DND-41 (cell line): ENCODE measurements around the gene FZD4.

Source experiments
- ATAC-seq: fragments of 200-7000 bp; cut with Tn5 transposase; 3 replicates; pipeline ENCODE4 v1.9.1; 2021; ENCODE audit warnings: low read depth; ENCODE audit not compliant: insufficient read depth
- DNase-seq: peaks from one replicate; pipeline ENCODE4 v3.0.0-alpha.2; 2020
- H2AFZ ChIP-seq: 2 replicates; pipeline ENCODE4 v1.6.0; 2012; ENCODE audit warnings: low read depth, low read length
- H3K27ac ChIP-seq: 2 replicates; pipeline ENCODE4 v1.5.1; 2012; ENCODE audit warnings: low read length, inconsistent platforms
- H3K27me3 ChIP-seq: fragments of 200-600 bp; sonication (generic); 2 replicates; pipeline ENCODE4 v1.6.0; 2012; ENCODE audit warnings: low read length, mild to moderate bottlenecking, inconsistent platforms; ENCODE audit not compliant: insufficient read depth, poor library complexity
- H3K36me3 ChIP-seq: 2 replicates; pipeline ENCODE4 v1.5.1; 2012; ENCODE audit warnings: low read length, inconsistent platforms; ENCODE audit not compliant: insufficient read depth
- H3K4me1 ChIP-seq: 2 replicates; pipeline ENCODE4 v1.5.1; 2012; ENCODE audit warnings: mild to moderate bottlenecking, low read length; ENCODE audit not compliant: insufficient read depth
- H3K4me2 ChIP-seq: 2 replicates; pipeline ENCODE4 v1.6.0; 2012; ENCODE audit warnings: mild to moderate bottlenecking, moderate library complexity, low read length, inconsistent platforms; ENCODE audit not compliant: insufficient read depth
- H3K4me3 ChIP-seq, 2 experiments: fragments of 200-600 bp in 1 of 2; shearing (Covaris generic) in 1 of 2; 2 replicates each; pipeline ENCODE4 v1.5.1; 2012 to 2016; ENCODE audit warnings: inconsistent platforms in 2 of 2, low read length in 2 of 2, mild to moderate bottlenecking in 2 of 2, low read depth in 1 of 2, moderate library complexity in 1 of 2
- H3K79me2 ChIP-seq: 2 replicates; pipeline ENCODE4 v1.6.0; 2012; ENCODE audit warnings: low read length, inconsistent platforms; ENCODE audit not compliant: insufficient read depth
- H3K9ac ChIP-seq: 2 replicates; pipeline ENCODE4 v1.6.0; 2012; ENCODE audit warnings: low read depth, mild to moderate bottlenecking, inconsistent platforms, low read length, moderate library complexity
- H3K9me3 ChIP-seq: 2 replicates; pipeline ENCODE4 v1.5.1; 2012; ENCODE audit warnings: low read length, moderate library complexity, mild to moderate bottlenecking, inconsistent platforms; ENCODE audit not compliant: insufficient read depth, severe bottlenecking
- H4K20me1 ChIP-seq: 2 replicates; pipeline ENCODE4 v1.6.0; 2012; ENCODE audit warnings: low read length; ENCODE audit not compliant: insufficient read depth
- EZH2 ChIP-seq: IDR thresholded peaks from 3 replicates; pipeline ENCODE4 v1.6.1; 2012; ENCODE audit warnings: borderline replicate concordance, low read depth, mild to moderate bottlenecking, moderate library complexity, low read length, inconsistent platforms; ENCODE audit not compliant: severe bottlenecking
- TF ChIP-seq, protein P1 (sequence below): IDR thresholded peaks from 2 replicates; pipeline ENCODE4 v1.5.1; 2012; ENCODE audit warnings: borderline replicate concordance, low read length, moderate library complexity, mild to moderate bottlenecking; ENCODE audit not compliant: poor library complexity, severe bottlenecking; ENCODE audit errors: extremely low read depth

The FZD4 gene

DNA sequence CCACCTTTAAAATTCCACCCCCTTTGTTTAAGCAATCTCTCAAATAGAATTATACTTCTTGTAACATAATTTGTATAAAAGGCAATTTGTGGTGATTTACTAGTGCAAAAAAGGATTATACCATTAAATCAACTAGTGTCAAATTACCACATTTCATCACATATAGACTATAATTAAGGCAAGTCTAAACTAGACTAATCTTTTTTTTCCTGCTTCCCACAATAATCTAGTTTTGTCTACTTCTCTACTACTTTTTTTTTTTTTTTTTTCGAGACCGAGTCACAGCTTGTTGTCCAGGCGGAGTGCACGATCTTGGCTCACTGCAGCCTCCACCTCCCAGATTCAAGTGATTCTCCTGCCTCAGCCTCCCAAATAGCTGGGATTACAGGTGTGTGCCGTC lies 36.1 kb upstream of the FZD4 start:
- peaks cover 22% of the 10 kb centered on the region for H3K27me3 ChIP-seq
- no peaks in the 10 kb centered on the region for H3K4me1 ChIP-seq
- H3K4me2 ChIP-seq = no peak overlapping the region
- no peak overlapping the region for H3K27ac ChIP-seq
- H3K36me3 ChIP-seq = no peaks in the 10 kb centered on the region
- ATAC-seq (no peak), DNase-seq (no peak)
- no peak overlapping the region for H3K4me3 ChIP-seq
- H3K9me3 ChIP-seq = no peaks in the 10 kb centered on the region
- no peak overlapping the region for H2AFZ ChIP-seq
- H3K9ac ChIP-seq = no peak overlapping the region
- H3K79me2 ChIP-seq = no peaks in the 10 kb centered on the region
- H4K20me1 ChIP-seq = no peaks in the 10 kb centered on the region
- TF ChIP-seq, protein P1, sequence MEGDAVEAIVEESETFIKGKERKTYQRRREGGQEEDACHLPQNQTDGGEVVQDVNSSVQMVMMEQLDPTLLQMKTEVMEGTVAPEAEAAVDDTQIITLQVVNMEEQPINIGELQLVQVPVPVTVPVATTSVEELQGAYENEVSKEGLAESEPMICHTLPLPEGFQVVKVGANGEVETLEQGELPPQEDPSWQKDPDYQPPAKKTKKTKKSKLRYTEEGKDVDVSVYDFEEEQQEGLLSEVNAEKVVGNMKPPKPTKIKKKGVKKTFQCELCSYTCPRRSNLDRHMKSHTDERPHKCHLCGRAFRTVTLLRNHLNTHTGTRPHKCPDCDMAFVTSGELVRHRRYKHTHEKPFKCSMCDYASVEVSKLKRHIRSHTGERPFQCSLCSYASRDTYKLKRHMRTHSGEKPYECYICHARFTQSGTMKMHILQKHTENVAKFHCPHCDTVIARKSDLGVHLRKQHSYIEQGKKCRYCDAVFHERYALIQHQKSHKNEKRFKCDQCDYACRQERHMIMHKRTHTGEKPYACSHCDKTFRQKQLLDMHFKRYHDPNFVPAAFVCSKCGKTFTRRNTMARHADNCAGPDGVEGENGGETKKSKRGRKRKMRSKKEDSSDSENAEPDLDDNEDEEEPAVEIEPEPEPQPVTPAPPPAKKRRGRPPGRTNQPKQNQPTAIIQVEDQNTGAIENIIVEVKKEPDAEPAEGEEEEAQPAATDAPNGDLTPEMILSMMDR = no peak
- no peak for TF ChIP-seq EZH2

DNA sequence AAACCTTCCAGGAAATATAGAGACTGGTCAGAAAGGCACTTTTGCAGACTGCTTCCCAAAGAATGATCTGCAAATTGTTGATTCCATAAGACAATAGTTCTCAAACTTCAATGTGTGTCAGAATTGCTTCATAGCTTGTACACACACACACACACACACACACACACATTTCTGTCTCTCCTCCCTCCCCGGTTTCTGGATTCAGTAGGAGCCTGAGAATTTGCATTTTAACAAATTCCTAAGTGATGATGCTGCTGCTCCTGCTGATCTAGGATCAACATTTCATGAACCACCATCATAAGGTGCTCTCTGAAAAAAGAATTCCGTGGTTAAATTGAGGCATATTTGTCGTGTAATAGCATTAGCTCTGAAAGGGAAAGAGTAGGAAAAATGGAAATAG lies 35.3 kb upstream of the FZD4 start:
- Histone ChIP-seq H3K36me3 (no peaks in the 10 kb centered on the region), H4K20me1 (no peaks in the 10 kb centered on the region), H3K4me3 (no peak overlapping the region), H2AFZ (no peak overlapping the region), H3K9me3 (no peaks in the 10 kb centered on the region), H3K79me2 (no peaks in the 10 kb centered on the region), H3K4me2 (no peak overlapping the region), H3K4me1 (no peaks in the 10 kb centered on the region), H3K9ac (no peak overlapping the region), H3K27ac (no peak overlapping the region), H3K27me3 (peaks cover 22% of the 10 kb centered on the region)
- TF ChIP-seq, protein P1 = no peak
- TF ChIP-seq EZH2 = no peak
- ATAC-seq = no peak
- no peak for DNase-seq

DNA sequence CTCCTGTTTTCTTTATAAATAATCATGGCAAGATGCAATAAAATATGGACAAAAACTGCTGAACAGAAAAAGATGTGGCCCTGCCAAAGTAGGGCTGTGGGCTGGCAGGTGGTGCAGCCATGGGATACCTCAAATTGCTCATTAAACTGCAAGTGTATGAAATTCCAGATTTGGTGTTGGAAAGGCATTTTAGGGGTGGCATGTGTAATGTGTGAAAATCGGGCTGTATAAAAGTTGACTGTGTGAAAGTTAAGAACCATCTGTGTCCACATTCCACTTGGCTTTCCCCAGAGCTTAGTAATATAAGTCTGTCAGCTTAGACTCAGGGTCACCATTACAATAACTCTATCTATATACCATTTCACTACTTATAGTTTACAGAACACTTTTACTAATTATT lies 34.8 kb upstream of the FZD4 start:
- Histone ChIP-seq H3K4me2 (no peak overlapping the region), H4K20me1 (no peaks in the 10 kb centered on the region), H3K27ac (no peak overlapping the region), H3K4me1 (no peaks in the 10 kb centered on the region), H3K36me3 (no peaks in the 10 kb centered on the region), H3K27me3 (peaks cover 22% of the 10 kb centered on the region), H3K4me3 (no peak overlapping the region), H3K79me2 (no peaks in the 10 kb centered on the region), H2AFZ (no peak overlapping the region), H3K9me3 (no peaks in the 10 kb centered on the region), H3K9ac (no peak overlapping the region)
- ATAC-seq (no peak), DNase-seq (no peak)
- TF ChIP-seq, protein P1 = no peak
- no peak for TF ChIP-seq EZH2

DNA sequence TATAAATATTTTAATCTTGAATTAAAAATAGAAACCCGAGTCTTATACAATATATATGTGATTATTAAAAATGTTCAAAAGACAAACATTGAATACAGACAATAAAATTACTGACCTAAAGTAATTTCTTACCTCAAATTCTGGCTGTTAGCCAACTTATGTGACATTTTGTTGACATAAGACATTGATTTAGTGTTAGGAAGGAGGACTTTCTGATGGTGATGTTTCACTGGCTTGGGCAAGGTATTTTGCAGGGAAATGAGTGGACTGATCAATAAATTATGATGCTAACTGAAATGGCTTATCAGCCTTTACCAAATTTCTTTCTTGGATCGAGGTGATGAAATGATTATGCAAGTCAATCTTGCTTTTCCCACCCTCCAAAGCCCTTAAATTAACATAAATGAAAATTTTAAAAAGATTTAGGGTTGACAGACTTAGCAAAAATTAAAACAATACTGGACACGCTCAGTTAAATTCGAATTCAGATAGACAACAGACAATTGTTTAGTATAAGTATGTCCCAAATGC lies 33.2 kb upstream of the FZD4 start:
- Histone ChIP-seq H2AFZ (no peak overlapping the region), H3K9me3 (no peaks in the 10 kb centered on the region), H3K4me3 (no peak overlapping the region), H3K4me2 (no peak overlapping the region), H3K27me3 (peaks cover 22% of the 10 kb centered on the region), H3K4me1 (no peaks in the 10 kb centered on the region), H3K27ac (no peak overlapping the region), H4K20me1 (no peaks in the 10 kb centered on the region), H3K9ac (no peak overlapping the region), H3K36me3 (no peaks in the 10 kb centered on the region), H3K79me2 (no peaks in the 10 kb centered on the region)
- no peak for DNase-seq
- TF ChIP-seq, protein P1 = no peak
- no peak for TF ChIP-seq EZH2
- no peak for ATAC-seq
